DND-41 (cell line): Measurements from ENCODE around the gene NTN1.

ENCODE experiments used
- ATAC-seq: fragments of 200-7000 bp; cut with Tn5 transposase; 3 replicates; pipeline ENCODE4 v1.9.1; 2021; ENCODE audit warnings: low read depth; ENCODE audit not compliant: insufficient read depth
- DNase-seq: peaks from one replicate; pipeline ENCODE4 v3.0.0-alpha.2; 2020
- H2AFZ ChIP-seq: 2 replicates; pipeline ENCODE4 v1.6.0; 2012; ENCODE audit warnings: low read depth, low read length
- H3K27ac ChIP-seq: 2 replicates; pipeline ENCODE4 v1.5.1; 2012; ENCODE audit warnings: low read length, inconsistent platforms
- H3K27me3 ChIP-seq: fragments of 200-600 bp; sonication (generic); 2 replicates; pipeline ENCODE4 v1.6.0; 2012; ENCODE audit warnings: low read length, mild to moderate bottlenecking, inconsistent platforms; ENCODE audit not compliant: insufficient read depth, poor library complexity
- H3K36me3 ChIP-seq: 2 replicates; pipeline ENCODE4 v1.5.1; 2012; ENCODE audit warnings: low read length, inconsistent platforms; ENCODE audit not compliant: insufficient read depth
- H3K4me1 ChIP-seq: 2 replicates; pipeline ENCODE4 v1.5.1; 2012; ENCODE audit warnings: mild to moderate bottlenecking, low read length; ENCODE audit not compliant: insufficient read depth
- H3K4me2 ChIP-seq: 2 replicates; pipeline ENCODE4 v1.6.0; 2012; ENCODE audit warnings: mild to moderate bottlenecking, moderate library complexity, low read length, inconsistent platforms; ENCODE audit not compliant: insufficient read depth
- H3K4me3 ChIP-seq, 2 experiments: fragments of 200-600 bp in 1 of 2; shearing (Covaris generic) in 1 of 2; 2 replicates each; pipeline ENCODE4 v1.5.1; 2012 to 2016; ENCODE audit warnings: inconsistent platforms in 2 of 2, low read length in 2 of 2, mild to moderate bottlenecking in 2 of 2, low read depth in 1 of 2, moderate library complexity in 1 of 2
- H3K79me2 ChIP-seq: 2 replicates; pipeline ENCODE4 v1.6.0; 2012; ENCODE audit warnings: low read length, inconsistent platforms; ENCODE audit not compliant: insufficient read depth
- H3K9ac ChIP-seq: 2 replicates; pipeline ENCODE4 v1.6.0; 2012; ENCODE audit warnings: low read depth, mild to moderate bottlenecking, inconsistent platforms, low read length, moderate library complexity
- H3K9me3 ChIP-seq: 2 replicates; pipeline ENCODE4 v1.5.1; 2012; ENCODE audit warnings: low read length, moderate library complexity, mild to moderate bottlenecking, inconsistent platforms; ENCODE audit not compliant: insufficient read depth, severe bottlenecking
- H4K20me1 ChIP-seq: 2 replicates; pipeline ENCODE4 v1.6.0; 2012; ENCODE audit warnings: low read length; ENCODE audit not compliant: insufficient read depth
- CTCF ChIP-seq: IDR thresholded peaks from 2 replicates; pipeline ENCODE4 v1.5.1; 2012; ENCODE audit warnings: borderline replicate concordance, low read length, moderate library complexity, mild to moderate bottlenecking; ENCODE audit not compliant: poor library complexity, severe bottlenecking; ENCODE audit errors: extremely low read depth
- EZH2 ChIP-seq: IDR thresholded peaks from 3 replicates; pipeline ENCODE4 v1.6.1; 2012; ENCODE audit warnings: borderline replicate concordance, low read depth, mild to moderate bottlenecking, moderate library complexity, low read length, inconsistent platforms; ENCODE audit not compliant: severe bottlenecking

Gene NTN1

DNA sequence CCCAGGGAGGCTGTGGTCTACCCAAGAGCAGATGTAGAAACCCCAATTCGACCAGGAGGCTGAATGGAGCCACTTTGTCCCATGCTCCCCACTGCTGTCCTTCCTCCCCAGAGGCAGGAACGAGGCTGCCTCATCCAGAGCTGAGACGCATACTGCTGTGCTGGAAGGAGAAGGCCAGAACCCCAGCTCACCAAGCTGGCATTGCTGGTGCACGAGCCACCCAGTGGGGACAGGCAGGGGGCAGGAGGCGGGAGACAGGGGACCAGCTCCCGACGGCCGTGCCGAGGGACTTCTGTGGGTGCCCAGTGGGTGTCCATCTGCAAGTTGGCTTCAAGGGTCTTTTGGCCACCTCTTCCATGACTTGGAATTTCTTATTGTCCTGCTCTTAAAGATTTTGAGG, 66.6 kb downstream of the NTN1 start:
- no peak for DNase-seq
- no peak overlapping the region for H3K4me2 ChIP-seq
- no peak overlapping the region for H3K9ac ChIP-seq
- TF ChIP-seq CTCF = no peak
- TF ChIP-seq EZH2 = no peak
- no peak for ATAC-seq
- H4K20me1 ChIP-seq = no peaks in the 10 kb centered on the region
- H3K36me3 ChIP-seq = no peaks in the 10 kb centered on the region
- H3K27me3 ChIP-seq = no peaks in the 10 kb centered on the region
- H3K4me3 ChIP-seq = no peak overlapping the region
- no peaks in the 10 kb centered on the region for H3K79me2 ChIP-seq
- no peaks in the 10 kb centered on the region for H3K9me3 ChIP-seq
- no peak overlapping the region for H2AFZ ChIP-seq
- no peaks in the 10 kb centered on the region for H3K4me1 ChIP-seq
- H3K27ac ChIP-seq = no peak overlapping the region

DNA sequence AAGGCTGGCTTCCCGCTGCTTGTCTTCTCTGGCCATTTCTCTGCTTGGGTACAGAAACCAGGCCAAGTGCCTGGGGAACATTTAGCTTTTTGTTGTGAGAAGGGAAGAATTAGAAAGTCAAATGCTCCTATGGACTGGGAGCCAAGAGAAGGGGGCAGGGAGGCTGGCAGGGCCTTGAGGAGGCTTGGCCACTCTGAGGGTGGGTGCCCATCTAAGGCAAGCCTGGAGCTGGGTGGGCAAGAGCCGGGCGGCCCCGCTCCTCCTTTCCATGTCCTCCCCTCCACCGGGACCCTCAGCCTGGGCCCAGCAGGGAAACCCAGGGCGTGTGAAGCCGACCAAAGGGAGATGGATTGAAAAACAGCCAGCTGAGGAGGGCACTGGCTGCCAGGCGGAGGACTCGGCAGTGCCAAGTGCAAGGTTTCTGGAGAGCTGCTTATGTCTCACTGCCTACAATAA, 69.4 kb downstream of the NTN1 start:
- Histone ChIP-seq H2AFZ (no peak overlapping the region), H3K4me3 (no peak overlapping the region), H3K36me3 (no peaks in the 10 kb centered on the region), H3K27ac (no peak overlapping the region), H4K20me1 (no peaks in the 10 kb centered on the region), H3K9me3 (no peaks in the 10 kb centered on the region), H3K4me1 (no peaks in the 10 kb centered on the region), H3K4me2 (no peak overlapping the region), H3K79me2 (no peaks in the 10 kb centered on the region), H3K9ac (no peak overlapping the region), H3K27me3 (no peaks in the 10 kb centered on the region)
- DNase-seq (no peak), ATAC-seq (no peak)
- TF ChIP-seq CTCF (no peak), EZH2 (no peak)

- no peak overlapping the region for H3K27ac ChIP-seq
- no peaks in the 10 kb centered on the region for H3K4me1 ChIP-seq
- no peak overlapping the region for H2AFZ ChIP-seq
- DNase-seq = no peak
- H3K27me3 ChIP-seq = no peaks in the 10 kb centered on the region
- ATAC-seq = no peak
- no peaks in the 10 kb centered on the region for H3K36me3 ChIP-seq
- TF ChIP-seq EZH2 = no peak
- no peak for TF ChIP-seq CTCF
- no peaks in the 10 kb centered on the region for H4K20me1 ChIP-seq
- H3K4me2 ChIP-seq = no peak overlapping the region
- H3K79me2 ChIP-seq = no peaks in the 10 kb centered on the region
- no peaks in the 10 kb centered on the region for H3K9me3 ChIP-seq
- no peak overlapping the region for H3K9ac ChIP-seq
- no peak overlapping the region for H3K4me3 ChIP-seq
Measured at GRCh38 chr17:9094193-9094592, 72.9 kb downstream of the NTN1 start.

- Histone ChIP-seq H3K27ac (no peak overlapping the region), H3K4me1 (no peaks in the 10 kb centered on the region), H3K36me3 (no peaks in the 10 kb centered on the region), H3K27me3 (no peaks in the 10 kb centered on the region), H3K4me3 (no peak overlapping the region), H2AFZ (no peak overlapping the region), H3K9me3 (no peaks in the 10 kb centered on the region), H3K9ac (no peak overlapping the region), H3K4me2 (no peak overlapping the region), H4K20me1 (no peaks in the 10 kb centered on the region), H3K79me2 (no peaks in the 10 kb centered on the region)
- ATAC-seq (no peak), DNase-seq (no peak)
- no peak for TF ChIP-seq EZH2
Measured at GRCh38 chr17:9095390-9095789, 74.1 kb downstream of the NTN1 start.
